B cell (primary cell): ENCODE measurements around the gene APBB3. TPM values are rescaled to one million over a fixed set of nuclear protein-coding genes. Genes with fewer than 3 reads are reported as not detected.

Source experiments
- ATAC-seq: fragments of 200-7000 bp; cut with Tn5 transposase; one replicate; pipeline ENCODE4 v1.10.0; 2021; ENCODE audit warnings: low read depth, mild to moderate bottlenecking, moderate number of reproducible peaks, moderate library complexity
- CTCF ChIA-PET: fragments of 350-600 bp; sonication (Branson Sonifier 250); formaldehyde crosslinking; loops from one replicate; lab custom pipeline; 2021; ENCODE audit warnings: antibody characterized with exemption, inconsistent platforms; lab: Charles Lee
- POLR2A ChIA-PET: fragments of 350-600 bp; sonication (Branson Sonifier 250); formaldehyde crosslinking; loops from one replicate; lab custom pipeline; 2021; ENCODE audit warnings: antibody characterized with exemption; lab: Charles Lee
- DNase-seq: peaks from one replicate; pipeline ENCODE4 v3.0.0; 2013
- H2AFZ ChIP-seq: 2 replicates; pipeline ENCODE4 v1.6.1; 2012; ENCODE audit warnings: mild to moderate bottlenecking, low read depth, low read length; ENCODE audit not compliant: insufficient read depth, poor library complexity, severe bottlenecking
- H3K27ac ChIP-seq, 2 donors: 1 replicate in 1 of 2; 2 replicates in 1 of 2; pipeline ENCODE4 v1.5.1; 2012 to 2013; ENCODE audit warnings: low read length in 2 of 2, mild to moderate bottlenecking in 2 of 2, moderate library complexity in 1 of 2
- H3K27me3 ChIP-seq, 4 experiments: fragments of 200-600 bp in 1 of 4; sonication (generic) in 1 of 4; replicated peaks in 1 of 4; 1 replicate in 2 of 4; 2 replicates in 2 of 4; pipeline versions ENCODE4 v1.6.1 to v1.7.0; 2013 to 2016; ENCODE audit warnings: low read length in 3 of 4, mild to moderate bottlenecking in 2 of 4, mixed read lengths in 1 of 4, moderate library complexity in 1 of 4; ENCODE audit not compliant: insufficient read depth in 4 of 4, control insufficient read depth in 3 of 4; ENCODE audit errors: control extremely low read depth in 1 of 4
- H3K36me3 ChIP-seq, 2 experiments: replicated peaks in 1 of 2; 1 replicate in 1 of 2; 2 replicates in 1 of 2; pipeline versions ENCODE4 v1.6.1 to v1.7.1; 2013; ENCODE audit warnings: low read length in 1 of 2; ENCODE audit not compliant: insufficient read depth in 2 of 2, control insufficient read depth in 1 of 2; ENCODE audit errors: control extremely low read depth in 1 of 2, extremely low read depth in 1 of 2
- H3K4me1 ChIP-seq, 2 donors: fragments of 200-600 bp in 1 of 2; sonication (generic) in 1 of 2; 1 replicate in 1 of 2; 2 replicates in 1 of 2; pipeline versions ENCODE4 v1.5.1 to v1.6.1; 2013 to 2017; ENCODE audit warnings: low read length in 2 of 2; ENCODE audit not compliant: control insufficient read depth in 2 of 2, insufficient read depth in 2 of 2
- H3K4me2 ChIP-seq: replicated peaks from 2 replicates; pipeline ENCODE3; 2012; ENCODE audit warnings: mild to moderate bottlenecking, low read depth, low read length; ENCODE audit not compliant: poor library complexity, severe bottlenecking
- H3K4me3 ChIP-seq, 5 experiments: fragments of 200-600 bp in 1 of 5; sonication (generic) in 1 of 5; 1 replicate in 3 of 5; 2 replicates in 2 of 5; pipeline versions ENCODE4 v1.5.1 to v1.7.0; 2011 to 2016; ENCODE audit warnings: low read length in 4 of 5, mild to moderate bottlenecking in 4 of 5, low read depth in 2 of 5, control low read depth in 1 of 5, moderate library complexity in 1 of 5; ENCODE audit not compliant: insufficient read depth in 1 of 5; ENCODE audit errors: control extremely low read depth in 1 of 5, extremely low read depth in 1 of 5
- H3K79me2 ChIP-seq: fragments of 200-600 bp; sonication (generic); one replicate; pipeline ENCODE4 v1.6.0; 2016; ENCODE audit warnings: low read length; ENCODE audit not compliant: control insufficient read depth, insufficient read depth
- H3K9ac ChIP-seq: fragments of 200-600 bp; sonication (generic); 2 replicates; pipeline ENCODE4 v1.6.1; 2017; ENCODE audit warnings: mild to moderate bottlenecking, low read length, moderate library complexity
- H3K9me3 ChIP-seq, 3 donors: one replicate each; pipeline versions ENCODE4 v1.6.1 to v1.7.1; 2013; ENCODE audit warnings: low read length in 2 of 3; ENCODE audit not compliant: control insufficient read depth in 2 of 3, insufficient read depth in 1 of 3; ENCODE audit errors: control extremely low read depth in 1 of 3
- H4K20me1 ChIP-seq: 2 replicates; pipeline ENCODE4 v1.6.0; 2012; ENCODE audit warnings: mild to moderate bottlenecking, low read length; ENCODE audit not compliant: insufficient read depth, control insufficient read depth, poor library complexity, severe bottlenecking
- H3K27ac Mint-ChIP-seq: one replicate; pipeline ENCODE4 v1.8.0; 2021; ENCODE audit warnings: mixed read lengths
- H3K27me3 Mint-ChIP-seq: one replicate; pipeline ENCODE4 v1.8.0; 2021; ENCODE audit warnings: mixed read lengths
- H3K4me1 Mint-ChIP-seq: one replicate; pipeline ENCODE4 v1.8.0; 2021; ENCODE audit warnings: mixed read lengths
- H3K4me3 Mint-ChIP-seq: one replicate; pipeline ENCODE4 v1.8.0; 2021; ENCODE audit warnings: mixed read lengths
- H3K9me3 Mint-ChIP-seq: one replicate; pipeline ENCODE4 v1.8.0; 2022; ENCODE audit warnings: mixed read lengths; ENCODE audit not compliant: insufficient read depth
- EZH2 ChIP-seq: IDR thresholded peaks from 2 replicates; pipeline ENCODE4 v1.6.1; 2012; ENCODE audit warnings: borderline replicate concordance, low read depth, mild to moderate bottlenecking, moderate library complexity, low read length; ENCODE audit not compliant: insufficient read depth, poor library complexity, severe bottlenecking
- WGBS: methylation state at CpG from one replicate; pipeline ENCODE4 v1.1.5; 2013; ENCODE audit warnings: missing lambda C conversion rate; ENCODE audit not compliant: insufficient coverage; 5-methylcytosine and 5-hydroxymethylcytosine counted together
- intact Hi-C: fragments of 100-400 bp; cut with micrococcal nuclease; formaldehyde crosslinking; loops from one replicate; pipeline ENCODE4 v1.10.0; 2022
- polyA plus RNA-seq: library from polyadenylated mRNA; depleted of rRNA; stranded (reverse); fragments of >200 nt; gene quantifications from 2 replicates; pipeline ENCODE4 v1.2.3, GENCODE V29; 2012
- total RNA-seq, 2 donors: library from RNA; stranded (reverse); fragments of 120-200 nt in 1 of 2; gene quantifications; 1 replicate in 1 of 2; 2 replicates in 1 of 2; pipeline versions ENCODE4 v1.2.3 to v1.2.4, GENCODE V29; 2013 to 2022
- TF ChIP-seq, protein P1 (sequence below): fragments of 200-600 bp; IDR thresholded peaks from one replicate; pipeline ENCODE4 v1.8.0; 2022; ENCODE audit warnings: antibody characterized with exemption, mild to moderate bottlenecking

APBB3 gene
- total and polyA plus RNA-seq, 2 donors (not counting 1 experiment from before 2014, with no cell fraction given), result 73.9 to 126 TPM

DNA sequence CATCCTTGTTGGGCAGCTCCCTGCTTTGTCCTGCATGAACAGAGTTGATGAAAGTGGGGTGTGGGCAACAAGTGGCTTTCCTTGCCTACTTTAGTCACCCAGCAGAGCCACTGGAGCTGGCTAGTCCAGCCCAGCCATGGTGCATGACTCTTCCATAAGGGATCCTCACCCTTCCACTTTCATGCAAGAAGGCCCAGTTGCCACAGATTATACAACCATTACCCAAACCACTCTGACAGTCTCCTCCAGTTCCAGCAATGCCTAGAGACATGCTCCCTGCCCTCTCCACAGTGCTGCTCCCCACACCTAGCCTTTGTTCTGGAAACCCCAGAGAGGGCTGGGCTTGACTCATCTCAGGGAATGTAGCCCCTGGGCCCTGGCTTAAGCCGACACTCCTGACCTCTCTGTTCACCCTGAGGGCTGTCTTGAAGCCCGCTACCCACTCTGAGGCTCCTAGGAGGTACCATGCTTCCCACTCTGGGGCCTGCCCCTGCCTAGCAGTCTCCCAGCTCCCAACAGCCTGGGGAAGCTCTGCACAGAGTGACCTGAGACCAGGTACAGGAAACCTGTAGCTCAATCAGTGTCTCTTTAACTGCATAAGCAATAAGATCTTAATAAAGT is 4.2 kb upstream of the APBB3 start:
- POLR2A ChIA-PET, result interaction anchor here (0.7 to 1.2 kb wide), 2 partner anchors 10 to 112 kb away, joined by 3 to 4 read pairs; no protein-coding TSS in a partner anchor
- Histone ChIP-seq H4K20me1 (no peaks in the 10 kb centered on the region), H3K36me3 (peaks cover 0 to 21% of the 10 kb centered on the region in 2 experiments), H3K4me3 (peak overlapping the region in 1 of 5 experiments; percentile 17), H3K9ac (peak overlapping the region; percentile 50), H3K9me3 (no peaks in the 10 kb centered on the region), H3K4me1 (peaks cover 28 to 41% of the 10 kb centered on the region in 2 donors), H3K27ac (peak overlapping the region; percentile 52 to 80), H2AFZ (peak overlapping the region; percentile 66), H3K79me2 (peaks cover 18% of the 10 kb centered on the region), H3K4me2 (peak overlapping the region; percentile 62), H3K27me3 (no peaks in the 10 kb centered on the region)
- ATAC-seq, result no peak
- TF ChIP-seq EZH2, result no peak
- TF ChIP-seq, protein P1, sequence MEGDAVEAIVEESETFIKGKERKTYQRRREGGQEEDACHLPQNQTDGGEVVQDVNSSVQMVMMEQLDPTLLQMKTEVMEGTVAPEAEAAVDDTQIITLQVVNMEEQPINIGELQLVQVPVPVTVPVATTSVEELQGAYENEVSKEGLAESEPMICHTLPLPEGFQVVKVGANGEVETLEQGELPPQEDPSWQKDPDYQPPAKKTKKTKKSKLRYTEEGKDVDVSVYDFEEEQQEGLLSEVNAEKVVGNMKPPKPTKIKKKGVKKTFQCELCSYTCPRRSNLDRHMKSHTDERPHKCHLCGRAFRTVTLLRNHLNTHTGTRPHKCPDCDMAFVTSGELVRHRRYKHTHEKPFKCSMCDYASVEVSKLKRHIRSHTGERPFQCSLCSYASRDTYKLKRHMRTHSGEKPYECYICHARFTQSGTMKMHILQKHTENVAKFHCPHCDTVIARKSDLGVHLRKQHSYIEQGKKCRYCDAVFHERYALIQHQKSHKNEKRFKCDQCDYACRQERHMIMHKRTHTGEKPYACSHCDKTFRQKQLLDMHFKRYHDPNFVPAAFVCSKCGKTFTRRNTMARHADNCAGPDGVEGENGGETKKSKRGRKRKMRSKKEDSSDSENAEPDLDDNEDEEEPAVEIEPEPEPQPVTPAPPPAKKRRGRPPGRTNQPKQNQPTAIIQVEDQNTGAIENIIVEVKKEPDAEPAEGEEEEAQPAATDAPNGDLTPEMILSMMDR, result no peak
- Mint-ChIP-seq H3K9me3 (no peaks in the 10 kb centered on the region), H3K27me3 (no peaks in the 10 kb centered on the region), H3K27ac (peak overlapping the region; percentile 91), H3K4me3 (no peak overlapping the region), H3K4me1 (peaks cover 50% of the 10 kb centered on the region)
- CTCF ChIA-PET, result no interaction called here
- intact Hi-C loops, result loop anchor here (10.0 kb wide), 2 partner anchors 264 to 756 kb away; partner anchors contain the start of genes PFDN1 and TAF7
- WGBS, result 96% methylated on average over 2 of the region's 2 CpGs
- DNase-seq, result no peak

DNA sequence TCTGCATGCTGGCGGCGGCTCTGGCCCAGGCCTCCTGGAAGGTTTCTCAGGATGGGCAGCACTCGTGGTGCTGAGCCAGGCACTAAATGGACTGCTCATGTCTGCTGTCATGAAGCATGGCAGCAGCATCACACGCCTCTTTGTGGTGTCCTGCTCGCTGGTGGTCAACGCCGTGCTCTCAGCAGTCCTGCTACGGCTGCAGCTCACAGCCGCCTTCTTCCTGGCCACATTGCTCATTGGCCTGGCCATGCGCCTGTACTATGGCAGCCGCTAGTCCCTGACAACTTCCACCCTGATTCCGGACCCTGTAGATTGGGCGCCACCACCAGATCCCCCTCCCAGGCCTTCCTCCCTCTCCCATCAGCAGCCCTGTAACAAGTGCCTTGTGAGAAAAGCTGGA is 3.5 kb upstream of the APBB3 start:
- ATAC-seq (no peak), DNase-seq (no peak)
- Mint-ChIP-seq H3K9me3 (no peaks in the 10 kb centered on the region), H3K27ac (peak overlapping the region; percentile 53), H3K4me3 (no peak overlapping the region), H3K4me1 (peaks cover 54% of the 10 kb centered on the region), H3K27me3 (no peaks in the 10 kb centered on the region)
- Histone ChIP-seq H3K79me2 (peaks cover 22% of the 10 kb centered on the region), H3K4me3 (no peak overlapping the region), H3K27me3 (no peaks in the 10 kb centered on the region), H3K36me3 (peaks cover 0 to 21% of the 10 kb centered on the region in 2 experiments), H3K9ac (no peak overlapping the region), H3K9me3 (no peaks in the 10 kb centered on the region), H3K27ac (no peak overlapping the region), H3K4me1 (peaks cover 33 to 46% of the 10 kb centered on the region in 2 donors), H2AFZ (no peak overlapping the region), H4K20me1 (no peaks in the 10 kb centered on the region), H3K4me2 (no peak overlapping the region)
- intact Hi-C loops, result loop anchor here (10.0 kb wide), 2 partner anchors 263 to 757 kb away; partner anchors contain the start of genes PFDN1 and TAF7
- ChIA-PET POLR2A (interaction anchor here (1.2 to 1.4 kb wide), 2 partner anchors 10 to 20 kb away, joined by 3 to 4 read pairs; partner anchors contain the start of gene EIF4EBP3), CTCF (no interaction called here)
- no peak for TF ChIP-seq EZH2
- TF ChIP-seq, protein P1, result no peak
- WGBS, result 96% methylated on average over 11 of the region's 13 CpGs
